Cardiac muscle cell (in vitro differentiated cells and primary cell): Measurements from ENCODE around the gene CDKL1. TPM values are rescaled to one million over a fixed set of nuclear protein-coding genes. Genes with fewer than 3 reads are reported as not detected.

Source experiments
- DNase-seq, 2 donors: peaks; one replicate each; pipeline versions ENCODE4 v3.0.0 to v3.0.0-alpha.2; 2010 to 2017; ENCODE audit warnings: low read depth in 1 of 2, low spot score in 1 of 2
- H3K27ac ChIP-seq: fragments of 200-600 bp; sonication (generic); 2 replicates; pipeline ENCODE4 v1.5.1; 2016
- H3K27me3 ChIP-seq: fragments of 200-600 bp; sonication (generic); 2 replicates; pipeline ENCODE4 v1.6.0; 2016; ENCODE audit warnings: control low read depth
- H3K36me3 ChIP-seq: fragments of 200-600 bp; sonication (generic); 2 replicates; pipeline ENCODE4 v1.5.1; 2016; ENCODE audit warnings: control low read depth
- H3K4me1 ChIP-seq: fragments of 200-600 bp; sonication (generic); 2 replicates; pipeline ENCODE4 v1.8.1; 2017; ENCODE audit warnings: low read depth, mild to moderate bottlenecking, mixed run types
- H3K4me3 ChIP-seq: fragments of 200-600 bp; sonication (generic); 2 replicates; pipeline ENCODE4 v1.5.1; 2016; ENCODE audit warnings: mild to moderate bottlenecking
- H3K9me3 ChIP-seq: fragments of 200-600 bp; sonication (generic); 2 replicates; pipeline ENCODE4 v1.5.1; 2017; ENCODE audit warnings: low read depth, mild to moderate bottlenecking, control low read depth
- CTCF ChIP-seq: IDR thresholded peaks from 2 replicates; pipeline ENCODE4 v1.5.1; 2012; ENCODE audit warnings: low read depth, mild to moderate bottlenecking, low read length
- polyA plus RNA-seq: library from polyadenylated mRNA; unstranded; fragments of >200 nt; fragmentation: Nextera tagmentation; extraction: Ambion mirVana; gene quantifications from 2 replicates; pipeline ENCODE4 v1.2.1, GENCODE V29; 2016
- total RNA-seq: library from RNA; depleted of rRNA; stranded (reverse); fragments of >200 nt; gene quantifications from 2 replicates; pipeline ENCODE4 v1.2.3, GENCODE V29; 2016

The CDKL1 gene
- total and polyA plus RNA-seq, 2 experiments from 2014 or later = 0.17 to 1.0 TPM

GRCh38 chr14:50335989-50336824 is 60.5 kb downstream of the CDKL1 start:
- no peak for TF ChIP-seq CTCF
- Histone ChIP-seq H3K4me1 (no peaks in the 10 kb centered on the region), H3K27me3 (no peaks in the 10 kb centered on the region), H3K27ac (peak overlapping the region; percentile 85), H3K4me3 (no peak overlapping the region), H3K36me3 (no peaks in the 10 kb centered on the region), H3K9me3 (no peaks in the 10 kb centered on the region)
- peak in 1 of 2 donors; percentile 71 for DNase-seq

GRCh38 chr14:50335389-50335788 is 61.3 kb downstream of the CDKL1 start:
- no peaks in the 10 kb centered on the region for H3K9me3 ChIP-seq
- no peak for TF ChIP-seq CTCF
- H3K4me3 ChIP-seq = no peak overlapping the region
- no peaks in the 10 kb centered on the region for H3K27me3 ChIP-seq
- peak; percentile 39 to 82 for DNase-seq
- no peaks in the 10 kb centered on the region for H3K36me3 ChIP-seq
- H3K4me1 ChIP-seq = no peaks in the 10 kb centered on the region
- H3K27ac ChIP-seq = peak overlapping the region; percentile 85

- Histone ChIP-seq H3K9me3 (no peaks in the 10 kb centered on the region), H3K4me3 (no peak overlapping the region), H3K27ac (peak overlapping the region; percentile 85), H3K4me1 (no peaks in the 10 kb centered on the region), H3K27me3 (no peaks in the 10 kb centered on the region), H3K36me3 (peaks cover 4% of the 10 kb centered on the region)
- no peak for TF ChIP-seq CTCF
- DNase-seq = no peak
Measured at GRCh38 chr14:50334211-50334610, 62.5 kb downstream of the CDKL1 start.

GRCh38 chr14:50333014-50333509 is 63.6 kb downstream of the CDKL1 start:
- Histone ChIP-seq H3K4me1 (no peaks in the 10 kb centered on the region), H3K36me3 (peaks cover 4% of the 10 kb centered on the region), H3K9me3 (no peaks in the 10 kb centered on the region), H3K27ac (no peak overlapping the region), H3K4me3 (no peak overlapping the region), H3K27me3 (no peaks in the 10 kb centered on the region)
- no peak for TF ChIP-seq CTCF
- DNase-seq = peak in 1 of 2 donors; percentile 98

- TF ChIP-seq CTCF = no peak
Measured at GRCh38 chr14:50331596-50331995, 65.1 kb downstream of the CDKL1 start.

More at GRCh38 chr14:50331596-50331995, 65.1 kb downstream of the CDKL1 start:
- no peaks in the 10 kb centered on the region for H3K9me3 ChIP-seq
- peaks cover 4% of the 10 kb centered on the region for H3K36me3 ChIP-seq
- H3K27me3 ChIP-seq = no peaks in the 10 kb centered on the region
- no peaks in the 10 kb centered on the region for H3K4me1 ChIP-seq
- DNase-seq = no peak
- H3K4me3 ChIP-seq = no peak overlapping the region
- no peak overlapping the region for H3K27ac ChIP-seq
